Measurements from ENCODE around the gene RCN1. TPM values are rescaled to one million over a fixed set of nuclear protein-coding genes. Genes with fewer than 3 reads are reported as not detected.
"Not testable (repeated sequence)": the region's sequence is repeated elsewhere in the genome, so short reads cannot be mapped to it uniquely, and the experiment has no call there.

Gene RCN1
- total RNA-seq, 2 donors from 2014 or later, result 23.6 to 30.7 TPM

DNA sequence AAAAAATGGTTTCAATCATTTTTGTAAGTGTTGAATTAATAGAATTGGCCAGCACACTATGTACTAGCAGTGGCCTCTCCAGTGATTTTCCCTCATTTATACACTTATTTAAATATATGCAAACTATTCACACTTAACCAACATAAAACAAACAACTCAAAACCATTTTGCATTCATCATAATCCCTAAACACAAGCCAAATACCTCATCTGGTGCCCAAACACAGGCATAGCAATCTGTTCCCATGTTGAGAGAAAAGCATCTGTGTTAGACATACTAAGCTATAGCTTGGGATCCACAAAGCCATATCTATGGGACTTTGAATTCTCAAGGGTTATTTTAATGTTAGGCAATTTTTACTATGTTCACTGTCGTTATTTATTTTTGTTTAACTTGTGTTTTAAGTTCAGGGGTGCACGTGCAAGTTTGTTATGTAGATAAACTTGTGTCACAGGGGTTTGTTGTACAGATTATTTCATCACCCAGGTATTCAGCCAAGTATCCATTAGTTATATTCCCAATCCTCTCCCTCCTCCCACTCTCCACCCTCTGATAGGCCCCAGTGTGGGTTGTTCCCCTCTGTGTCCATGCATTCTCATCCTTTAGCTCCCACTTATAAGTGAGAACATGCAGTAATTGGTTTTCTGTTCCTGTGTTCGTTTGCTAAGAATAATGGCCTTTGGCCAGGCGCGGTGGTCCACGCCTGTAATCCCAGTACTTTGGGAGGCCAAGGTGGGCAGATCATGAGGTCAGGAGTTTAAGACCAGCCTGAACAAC, 31.0 kb upstream of the RCN1 start:
- Histone ChIP-seq H3K36me3 (replicated peaks in 1 of 2; ENCODE audit: insufficient read depth in 1 of 2, low read depth in 2 of 2) (no peaks in the 10 kb centered on the region), H3K27me3 (no peaks in the 10 kb centered on the region), H3K27ac (no peak overlapping the region), H3K4me3 (no peak overlapping the region), H3K4me1 (no peaks in the 10 kb centered on the region), H3K9me3 (no peaks in the 10 kb centered on the region)
- WGBS, 2 donors, result 70 to 72% methylated on average over 6 of the region's 6 CpGs
- ATAC-seq (no peak), DNase-seq (no peak)
- TF ChIP-seq, protein P1, sequence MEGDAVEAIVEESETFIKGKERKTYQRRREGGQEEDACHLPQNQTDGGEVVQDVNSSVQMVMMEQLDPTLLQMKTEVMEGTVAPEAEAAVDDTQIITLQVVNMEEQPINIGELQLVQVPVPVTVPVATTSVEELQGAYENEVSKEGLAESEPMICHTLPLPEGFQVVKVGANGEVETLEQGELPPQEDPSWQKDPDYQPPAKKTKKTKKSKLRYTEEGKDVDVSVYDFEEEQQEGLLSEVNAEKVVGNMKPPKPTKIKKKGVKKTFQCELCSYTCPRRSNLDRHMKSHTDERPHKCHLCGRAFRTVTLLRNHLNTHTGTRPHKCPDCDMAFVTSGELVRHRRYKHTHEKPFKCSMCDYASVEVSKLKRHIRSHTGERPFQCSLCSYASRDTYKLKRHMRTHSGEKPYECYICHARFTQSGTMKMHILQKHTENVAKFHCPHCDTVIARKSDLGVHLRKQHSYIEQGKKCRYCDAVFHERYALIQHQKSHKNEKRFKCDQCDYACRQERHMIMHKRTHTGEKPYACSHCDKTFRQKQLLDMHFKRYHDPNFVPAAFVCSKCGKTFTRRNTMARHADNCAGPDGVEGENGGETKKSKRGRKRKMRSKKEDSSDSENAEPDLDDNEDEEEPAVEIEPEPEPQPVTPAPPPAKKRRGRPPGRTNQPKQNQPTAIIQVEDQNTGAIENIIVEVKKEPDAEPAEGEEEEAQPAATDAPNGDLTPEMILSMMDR (IDR thresholded peaks at IDR 0.05), result no peak
- no peak for TF ChIP-seq POLR2A (IDR thresholded peaks at IDR 0.05)
- intact Hi-C loops (cut with DNase I), result no loop called here

DNA sequence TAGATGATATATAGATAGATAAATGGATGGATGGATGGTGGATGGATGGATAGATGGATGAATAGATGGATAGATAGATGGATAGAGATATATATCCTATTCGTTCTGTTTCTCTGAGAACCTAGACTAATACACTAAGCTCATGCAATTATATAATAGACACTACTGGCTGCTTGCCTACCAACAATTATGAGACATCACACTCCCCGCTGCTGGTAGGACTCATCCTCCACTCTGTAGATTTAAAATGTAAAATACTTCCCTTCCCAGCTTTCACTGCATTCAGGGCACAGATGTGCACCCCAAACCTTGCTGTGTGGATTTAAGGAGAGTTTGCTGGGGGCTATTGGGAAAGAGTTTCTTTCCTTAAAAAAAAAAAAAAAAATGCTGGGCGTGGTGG, 28.3 kb upstream of the RCN1 start:
- ATAC-seq (no peak), DNase-seq (no peak)
- TF ChIP-seq, protein P1 (IDR thresholded peaks at IDR 0.05), result no peak
- TF ChIP-seq POLR2A (IDR thresholded peaks at IDR 0.05), result no peak
- Histone ChIP-seq H3K27ac (no peak overlapping the region), H3K9me3 (no peaks in the 10 kb centered on the region), H3K4me3 (no peak overlapping the region), H3K36me3 (replicated peaks in 1 of 2; ENCODE audit: insufficient read depth in 1 of 2, low read depth in 2 of 2) (no peaks in the 10 kb centered on the region), H3K27me3 (no peaks in the 10 kb centered on the region), H3K4me1 (no peaks in the 10 kb centered on the region)
- 75 to 81% methylated on average over 3 of the region's 3 CpGs for WGBS, 2 donors
- intact Hi-C loops (cut with DNase I), result no loop called here

DNA sequence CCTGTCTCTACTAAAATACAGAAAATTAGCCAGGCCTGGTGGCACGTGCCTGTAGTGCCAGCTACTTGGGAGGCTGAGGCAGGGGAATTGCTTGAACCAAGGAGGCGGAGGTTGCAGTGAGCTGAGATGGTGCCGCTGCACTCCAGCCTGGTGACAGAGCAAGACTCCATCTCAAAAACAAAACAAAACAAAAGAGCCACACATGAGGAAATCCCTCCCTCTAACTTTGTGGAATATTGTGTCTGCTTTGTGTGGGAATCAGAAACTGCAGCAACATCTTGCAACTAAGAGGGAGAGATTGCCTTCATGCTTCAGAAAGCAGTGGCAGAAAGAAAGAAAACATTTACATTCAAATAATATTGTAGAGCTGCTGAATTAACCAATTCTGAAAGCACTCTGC, 27.8 kb upstream of the RCN1 start:
- H3K4me3 ChIP-seq; ATAC-seq; H3K27ac ChIP-seq; H3K27me3 ChIP-seq; H3K36me3 ChIP-seq (replicated peaks in 1 of 2; ENCODE audit: insufficient read depth in 1 of 2, low read depth in 2 of 2); intact Hi-C loops (cut with DNase I); DNase-seq; H3K9me3 ChIP-seq; H3K4me1 ChIP-seq: not testable (repeated sequence)
- WGBS, 2 donors, result 81 to 82% methylated on average over 3 of the region's 3 CpGs

DNA sequence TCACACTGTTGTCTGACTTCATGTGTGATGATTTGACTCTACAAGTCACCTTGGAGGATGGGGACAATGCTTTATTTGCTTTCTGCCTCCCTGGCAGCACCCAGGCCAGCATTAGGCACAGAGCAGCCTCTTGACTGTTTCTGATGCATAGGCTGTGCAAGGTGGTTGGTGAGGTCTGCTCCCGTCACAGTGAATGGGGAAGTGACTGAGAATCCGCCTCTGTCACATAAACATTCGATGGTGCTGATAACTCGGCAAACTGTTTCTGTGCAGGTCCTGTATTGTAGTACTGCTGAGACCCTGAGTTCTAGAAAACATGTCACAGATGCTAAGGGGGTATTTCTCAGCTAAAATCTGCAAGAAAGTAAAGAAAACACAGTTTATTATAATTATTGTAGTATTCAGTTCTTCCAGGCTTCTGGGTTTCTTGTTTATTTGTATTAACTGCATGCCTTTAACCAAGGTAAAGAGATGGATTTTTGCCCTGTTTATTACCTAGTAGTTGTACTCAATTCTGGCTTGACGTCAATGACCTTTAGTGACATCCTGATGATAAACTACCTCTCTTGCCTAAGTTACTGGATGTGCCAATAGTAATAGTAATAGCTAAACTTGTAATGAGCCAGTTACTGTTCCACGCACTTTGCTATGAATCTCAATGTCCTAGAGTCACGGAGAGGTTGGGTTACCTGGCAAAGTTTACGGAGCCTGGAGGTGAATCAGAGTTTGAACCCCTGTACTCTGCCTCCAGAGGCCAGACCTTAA, 24.8 kb upstream of the RCN1 start:
- Histone ChIP-seq H3K9me3 (no peaks in the 10 kb centered on the region), H3K4me1 (no peaks in the 10 kb centered on the region), H3K27me3 (peaks cover 0 to 5% of the 10 kb centered on the region in 2 donors), H3K27ac (no peak overlapping the region), H3K4me3 (no peak overlapping the region), H3K36me3 (replicated peaks in 1 of 2; ENCODE audit: insufficient read depth in 1 of 2, low read depth in 2 of 2) (no peaks in the 10 kb centered on the region)
- WGBS, 2 donors, result 57 to 60% methylated on average over 8 of the region's 8 CpGs
- TF ChIP-seq, protein P1 (IDR thresholded peaks at IDR 0.05), result no peak
- no peak for TF ChIP-seq POLR2A (IDR thresholded peaks at IDR 0.05)
- DNase-seq (no peak), ATAC-seq (peak; percentile 24)
- intact Hi-C loops (cut with DNase I), result no loop called here

DNA sequence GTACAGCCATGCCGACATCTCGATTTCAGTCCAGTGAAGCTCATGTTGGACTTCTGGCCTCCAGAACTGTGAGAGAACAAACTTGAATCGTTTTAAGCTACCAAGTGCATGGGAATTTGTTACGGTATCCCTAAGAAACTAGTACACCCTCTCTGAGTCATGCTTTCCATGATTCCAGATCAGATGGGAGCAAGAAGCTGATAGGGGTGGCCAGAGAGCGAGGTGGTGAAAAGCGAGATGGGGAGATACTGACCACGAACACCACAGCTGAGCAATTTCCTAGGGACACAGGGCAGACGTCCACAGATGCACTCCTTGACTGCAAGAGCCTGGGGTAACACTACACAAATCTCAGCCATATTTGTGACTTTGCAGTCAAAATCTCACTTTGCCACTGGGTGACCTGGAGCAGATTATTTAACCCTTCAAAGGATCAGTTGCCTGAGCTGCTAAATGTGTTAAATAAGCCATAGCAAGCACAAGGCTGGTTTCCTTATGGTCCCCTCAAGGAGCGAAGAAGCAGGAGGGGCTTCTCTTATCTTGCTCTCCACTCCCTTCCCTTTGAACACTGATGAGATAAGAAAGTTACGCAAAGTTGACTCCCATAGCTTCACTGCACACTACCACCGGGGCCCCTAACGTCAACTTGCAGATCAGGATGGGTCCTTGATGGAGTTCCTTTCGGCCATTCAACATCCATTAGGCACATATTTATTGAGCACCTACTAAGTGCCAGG, 22.6 kb upstream of the RCN1 start:
- TF ChIP-seq, protein P1 (IDR thresholded peaks at IDR 0.05), result no peak
- no peak for DNase-seq
- intact Hi-C loops (cut with DNase I), result no loop called here
- Histone ChIP-seq H3K36me3 (replicated peaks in 1 of 2; ENCODE audit: insufficient read depth in 1 of 2, low read depth in 2 of 2) (no peaks in the 10 kb centered on the region), H3K4me3 (no peak overlapping the region), H3K27me3 (peaks cover 0 to 5% of the 10 kb centered on the region in 2 donors), H3K27ac (no peak overlapping the region), H3K9me3 (no peaks in the 10 kb centered on the region), H3K4me1 (no peaks in the 10 kb centered on the region)
- no peak for ATAC-seq
- WGBS, 2 donors, result 52 to 61% methylated on average over 13 of the region's 13 CpGs

Data from body of pancreas (tissue), 4 donors.